H1 (cell line): ENCODE results near the gene PSMD5. TPM values are rescaled to one million over a fixed set of nuclear protein-coding genes. Genes with fewer than 3 reads are reported as not detected.

Experiments used
- CTCF ChIA-PET: fragments of 300-600 bp; sonication (Branson Sonifier 250); formaldehyde crosslinking; loops from one replicate; lab custom pipeline; 2021; ENCODE audit not compliant: partially characterized antibody; lab: Charles Lee
- POLR2A ChIA-PET: fragments of 300-600 bp; sonication (Branson Sonifier 250); formaldehyde crosslinking; loops from one replicate; lab custom pipeline; 2021; ENCODE audit warnings: inconsistent platforms; ENCODE audit not compliant: partially characterized antibody; lab: Charles Lee
- DNase-seq, 2 experiments: peaks; one replicate each; pipeline versions ENCODE4 v3.0.0 to v3.0.0-alpha.2; 2010 to 2022; ENCODE audit warnings: low spot score in 2 of 2, low read depth in 1 of 2, mixed read lengths in 1 of 2
- FAIRE-seq: peaks from 2 replicates; lab custom pipeline; 2011; peaks lifted over from hg19 to GRCh38; lab: Jason Lieb, UNC
- H2AFZ ChIP-seq: 2 replicates; pipeline ENCODE4 v1.8.1; 2012; ENCODE audit warnings: low read length, inconsistent platforms
- H2AK5ac ChIP-seq: 2 replicates; pipeline ENCODE4 v1.6.1; 2013; ENCODE audit warnings: low read depth, low read length
- H2BK120ac ChIP-seq: replicated peaks from 2 replicates; pipeline ENCODE3; 2013; ENCODE audit warnings: low read depth, low read length, inconsistent platforms
- H2BK12ac ChIP-seq: 2 replicates; pipeline ENCODE4 v1.6.1; 2013; ENCODE audit warnings: low read depth, low read length
- H2BK15ac ChIP-seq: 2 replicates; pipeline ENCODE4 v1.6.1; 2013; ENCODE audit warnings: low read length
- H2BK20ac ChIP-seq: 2 replicates; pipeline ENCODE4 v1.6.1; 2013; ENCODE audit warnings: low read length
- H2BK5ac ChIP-seq: 2 replicates; pipeline ENCODE4 v1.6.1; 2013; ENCODE audit warnings: low read depth, low read length
- H3K14ac ChIP-seq: 2 replicates; pipeline ENCODE4 v1.6.1; 2013; ENCODE audit warnings: inconsistent platforms; ENCODE audit not compliant: insufficient read length
- H3K18ac ChIP-seq: 2 replicates; pipeline ENCODE4 v1.6.1; 2013; ENCODE audit warnings: low read length; ENCODE audit errors: extremely low read depth
- H3K23ac ChIP-seq: 2 replicates; pipeline ENCODE4 v1.6.1; 2013; ENCODE audit warnings: inconsistent platforms; ENCODE audit not compliant: insufficient read length
- H3K23me2 ChIP-seq: 2 replicates; pipeline ENCODE4 v1.6.1; 2013; ENCODE audit warnings: low read depth, low read length
- H3K27ac ChIP-seq: 2 replicates; pipeline ENCODE4 v1.6.1; 2011; ENCODE audit warnings: low read depth, low read length, inconsistent platforms
- H3K27me3 ChIP-seq, 4 experiments: replicated peaks in 1 of 4; 1 replicate in 1 of 4; 2 replicates in 3 of 4; pipeline versions ENCODE4 v1.6.1 to v1.8.1; 2011 to 2013; ENCODE audit warnings: low read length in 3 of 4, mild to moderate bottlenecking in 3 of 4, inconsistent platforms in 2 of 4, mixed read lengths in 2 of 4, moderate library complexity in 1 of 4; ENCODE audit not compliant: control insufficient read depth in 3 of 4, insufficient read depth in 3 of 4; ENCODE audit errors: extremely low read depth in 1 of 4
- H3K36me3 ChIP-seq, 4 experiments: 2 replicates each; pipeline versions ENCODE4 v1.6.1 to v1.8.1; 2011 to 2013; ENCODE audit warnings: mild to moderate bottlenecking in 4 of 4, low read length in 3 of 4, moderate library complexity in 2 of 4, control low read depth in 1 of 4, inconsistent platforms in 1 of 4; ENCODE audit not compliant: insufficient read depth in 4 of 4, control insufficient read depth in 2 of 4
- H3K4ac ChIP-seq: replicated peaks from 2 replicates; pipeline ENCODE3; 2013; ENCODE audit warnings: low read length, low read depth, mixed read lengths, inconsistent platforms; ENCODE audit not compliant: insufficient read length
- H3K4me1 ChIP-seq, 4 experiments: replicated peaks in 1 of 4; 1 replicate in 1 of 4; 2 replicates in 3 of 4; pipeline versions ENCODE4 v1.6.1 to v1.8.1; 2011 to 2013; ENCODE audit warnings: low read length in 3 of 4, inconsistent platforms in 2 of 4, mixed read lengths in 1 of 4; ENCODE audit not compliant: insufficient read depth in 4 of 4, control insufficient read depth in 3 of 4
- H3K4me2 ChIP-seq, 2 experiments: 2 replicates each; pipeline versions ENCODE4 v1.6.1 to v1.8.1; 2011 to 2013; ENCODE audit warnings: low read depth in 2 of 2, low read length in 2 of 2, control low read depth in 1 of 2, inconsistent platforms in 1 of 2, mild to moderate bottlenecking in 1 of 2; ENCODE audit not compliant: insufficient read depth in 1 of 2
- H3K4me3 ChIP-seq, 4 experiments: fragments of 200-600, 300-600 bp in 1 of 4; sonication (generic), shearing (Covaris generic), sonication (Bioruptor Twin) in 1 of 4; 2 replicates each; pipeline versions ENCODE4 v1.5.1 to v1.8.1; 2011 to 2016; ENCODE audit warnings: low read length in 4 of 4, low read depth in 3 of 4, control low read depth in 2 of 4, inconsistent platforms in 2 of 4, mild to moderate bottlenecking in 2 of 4, mixed read lengths in 1 of 4, moderate library complexity in 1 of 4; ENCODE audit not compliant: insufficient read depth in 2 of 4; ENCODE audit errors: extremely low read depth in 1 of 4
- H3K56ac ChIP-seq: replicated peaks from 2 replicates; pipeline ENCODE3; 2013; ENCODE audit warnings: low read depth, mild to moderate bottlenecking, mixed read lengths, low read length, inconsistent platforms; ENCODE audit not compliant: insufficient read length
- H3K79me1 ChIP-seq: 2 replicates; pipeline ENCODE4 v1.6.1; 2013; ENCODE audit warnings: low read depth, low read length, control low read depth
- H3K79me2 ChIP-seq, 2 experiments: 2 replicates each; pipeline versions ENCODE4 v1.6.1 to v1.8.1; 2012 to 2013; ENCODE audit warnings: low read length in 2 of 2, mild to moderate bottlenecking in 2 of 2, inconsistent platforms in 1 of 2; ENCODE audit not compliant: insufficient read depth in 2 of 2, control insufficient read depth in 1 of 2
- H3K9ac ChIP-seq, 4 experiments: replicated peaks in 1 of 4; 1 replicate in 1 of 4; 2 replicates in 3 of 4; pipeline versions ENCODE4 v1.6.1 to v1.8.1; 2011 to 2013; ENCODE audit warnings: low read depth in 3 of 4, low read length in 3 of 4, control low read depth in 2 of 4, mild to moderate bottlenecking in 2 of 4, moderate library complexity in 2 of 4, inconsistent platforms in 1 of 4; ENCODE audit errors: extremely low read depth in 1 of 4
- H3K9me3 ChIP-seq, 2 experiments: 2 replicates each; pipeline versions ENCODE4 v1.6.1 to v1.8.1; 2012 to 2013; ENCODE audit warnings: mild to moderate bottlenecking in 2 of 2, moderate library complexity in 2 of 2, control low read depth in 1 of 2, inconsistent platforms in 1 of 2, low read depth in 1 of 2, low read length in 1 of 2, mixed read lengths in 1 of 2; ENCODE audit not compliant: insufficient read depth in 2 of 2
- H4K20me1 ChIP-seq, 2 experiments: replicated peaks in 1 of 2; 2 replicates each; pipeline versions ENCODE3 to v1.8.1; 2011 to 2013; ENCODE audit warnings: inconsistent platforms in 2 of 2, low read length in 2 of 2, mild to moderate bottlenecking in 1 of 2; ENCODE audit not compliant: insufficient read depth in 2 of 2, control insufficient read depth in 1 of 2
- H4K5ac ChIP-seq: 2 replicates; pipeline ENCODE4 v1.6.1; 2013; ENCODE audit warnings: low read length, low read depth, mixed read lengths, inconsistent platforms; ENCODE audit not compliant: insufficient read length
- H4K8ac ChIP-seq: 2 replicates; pipeline ENCODE4 v1.8.0; 2013; ENCODE audit warnings: mild to moderate bottlenecking, moderate library complexity, low read length, inconsistent platforms; ENCODE audit not compliant: insufficient read depth; ENCODE audit errors: extremely low read depth
- H4K91ac ChIP-seq: replicated peaks from 2 replicates; pipeline ENCODE3; 2013; ENCODE audit warnings: low read length, mixed read lengths, inconsistent platforms; ENCODE audit not compliant: insufficient read length
- BRCA1 ChIP-seq: IDR thresholded peaks from 2 replicates; pipeline ENCODE4 v1.6.1; 2012; ENCODE audit warnings: low read depth, low read length, improper control_type of control experiment
- CEBPB ChIP-seq: IDR thresholded peaks from 2 replicates; pipeline ENCODE4 v1.6.1; 2012; ENCODE audit warnings: low read depth, low read length
- HDAC2 ChIP-seq, 2 experiments: fragments of 300-600 bp in 1 of 2; sonication (generic) in 1 of 2; IDR thresholded peaks; 2 replicates each; pipeline ENCODE4 v1.6.1; 2011 to 2012; ENCODE audit warnings: low read depth in 2 of 2, low read length in 2 of 2, mild to moderate bottlenecking in 2 of 2, moderate library complexity in 2 of 2, borderline replicate concordance in 1 of 2, inconsistent platforms in 1 of 2
- HDAC6 ChIP-seq: IDR thresholded peaks from one replicate; pipeline ENCODE4 v1.7.1; 2012; ENCODE audit warnings: low read depth, mild to moderate bottlenecking, inconsistent platforms, low read length, moderate library complexity
- POLR2A ChIP-seq, 2 experiments: IDR thresholded peaks; 1 replicate in 1 of 2; 2 replicates in 1 of 2; pipeline ENCODE4 v1.6.1; 2011; ENCODE audit warnings: low read depth in 2 of 2, low read length in 2 of 2, mild to moderate bottlenecking in 2 of 2; ENCODE audit errors: control extremely low read depth in 1 of 2
- RAD21 ChIP-seq, 2 experiments: IDR thresholded peaks in 1 of 2; conservative IDR thresholded peaks in 1 of 2; 2 replicates each; pipeline ENCODE4 v1.6.1; 2011; ENCODE audit warnings: low read depth in 2 of 2, low read length in 2 of 2, improper control_type of control experiment in 1 of 2, inconsistent platforms in 1 of 2, mild to moderate bottlenecking in 1 of 2, moderate library complexity in 1 of 2
- RFX5 ChIP-seq: IDR thresholded peaks from 2 replicates; pipeline ENCODE4 v1.6.1; 2011; ENCODE audit warnings: low read depth, low read length, improper control_type of control experiment, borderline replicate concordance
- SIN3A ChIP-seq, 2 experiments: IDR thresholded peaks in 1 of 2; conservative IDR thresholded peaks in 1 of 2; 2 replicates each; pipeline ENCODE4 v1.6.1; 2011 to 2012; ENCODE audit warnings: low read length in 2 of 2, improper control_type of control experiment in 1 of 2, low read depth in 1 of 2, mild to moderate bottlenecking in 1 of 2
- SIRT6 ChIP-seq: IDR thresholded peaks from one replicate; pipeline ENCODE4 v1.7.1; 2012; ENCODE audit warnings: low read length, inconsistent platforms
- TAF7 ChIP-seq: optimal IDR thresholded peaks from 2 replicates; pipeline ENCODE3; 2011; ENCODE audit warnings: low read depth, mild to moderate bottlenecking, inconsistent platforms, low read length, moderate library complexity, borderline replicate concordance
- WGBS, 2 experiments: shearing (Covaris generic) in 1 of 2; methylation state at CpG; one replicate each; pipeline versions ENCODE4 v1.1.6 to v1.1.7; 2013 to 2015; ENCODE audit warnings: low lambda C conversion rate in 2 of 2, mixed read lengths in 2 of 2, inconsistent platforms in 1 of 2, low coverage in 1 of 2, missing lambda C conversion rate in 1 of 2; ENCODE audit not compliant: insufficient replicate concordance in 2 of 2, insufficient coverage in 1 of 2, insufficient read length in 1 of 2; ENCODE audit errors: extremely low coverage in 1 of 2, missing lambda C conversion rate in 1 of 2; 5-methylcytosine and 5-hydroxymethylcytosine counted together
- polyA plus RNA-seq, 7 experiments: library from polyadenylated mRNA; depleted of rRNA in 3 of 7; stranded (reverse) in 5 of 7; unstranded in 2 of 7; fragments of >200 nt in 5 of 7; fragments of 200-250 nt in 2 of 7; gene quantifications; 1 replicate in 5 of 7; 2 replicates in 1 of 7; 4 replicates in 1 of 7; pipeline versions ENCODE4 v1.2.1 to v1.2.3, GENCODE V29; 2011 to 2013; ENCODE audit warnings: missing spikeins in 2 of 7, mixed read lengths in 2 of 7
- total RNA-seq: library from RNA; stranded (reverse); fragmentation: NEBNext Ultra II Directional; extraction: Animal tissue kit (Norgen Biotek cat#: 25700); gene quantifications from 2 replicates; pipeline ENCODE4 v1.2.1, GENCODE V29; 2021

PSMD5 gene
- total and polyA plus RNA-seq, 2 of the 8 experiments (the other 6 are each of a cell fraction or from before 2014, with no cell fraction given) = 19.2 to 30.5 TPM

GRCh38 chr9:120815075-120815474 lies 27.6 kb downstream of the PSMD5 start:
- Histone ChIP-seq H2BK12ac (no peak overlapping the region), H3K56ac (no peak overlapping the region), H3K36me3 (peaks cover 0 to 33% (median 13%) of the 10 kb centered on the region in 4 experiments; a peak in 6 of 8 replicates), H3K9ac (no peak overlapping the region), H3K27ac (no peak overlapping the region), H2AK5ac (no peak overlapping the region), H2AFZ (no peak overlapping the region), H4K20me1 (no peaks in the 10 kb centered on the region), H3K4ac (no peak overlapping the region), H3K4me1 (no peaks in the 10 kb centered on the region), H4K5ac (no peak overlapping the region), H3K79me1 (no peaks in the 10 kb centered on the region), H2BK20ac (no peak overlapping the region), H2BK15ac (no peak overlapping the region), H3K14ac (no peak overlapping the region), H2BK5ac (no peak overlapping the region), H3K18ac (no peak overlapping the region), H4K91ac (no peak overlapping the region), H3K79me2 (no peaks in the 10 kb centered on the region), H3K4me2 (no peak overlapping the region), H3K9me3 (no peaks in the 10 kb centered on the region), H3K23me2 (0 out of 2 replicates have a peak, but pooled peaks cover 2% of the 10 kb centered on the region), H3K23ac (no peak overlapping the region), H3K27me3 (no peaks in the 10 kb centered on the region), H2BK120ac (no peak overlapping the region), H3K4me3 (no peak overlapping the region), H4K8ac (no peak overlapping the region)
- FAIRE-seq = no peak
- TF ChIP-seq TAF7 = no peak
- TF ChIP-seq HDAC6 = no peak
- no peak for TF ChIP-seq SIRT6
- no peak for TF ChIP-seq BRCA1
- TF ChIP-seq SIN3A (conservative IDR thresholded peaks at IDR 0.05 in 1 of 2, IDR thresholded peaks at IDR 0.05 in 1 of 2; ENCODE audit: low read depth in 1 of 2, low read length in 2 of 2) = no peak
- TF ChIP-seq HDAC2 (IDR thresholded peaks at IDR 0.05; ENCODE audit: borderline replicate concordance in 1 of 2, low read depth in 2 of 2, low read length in 2 of 2) = no peak
- TF ChIP-seq RFX5 = no peak
- no peak for TF ChIP-seq POLR2A (IDR thresholded peaks at IDR 0.05; ENCODE audit: control extremely low read depth in 1 of 2, low read depth in 2 of 2, low read length in 2 of 2)
- TF ChIP-seq RAD21 (IDR thresholded peaks at IDR 0.05 in 1 of 2, conservative IDR thresholded peaks at IDR 0.05 in 1 of 2; ENCODE audit: low read depth in 2 of 2, low read length in 2 of 2) = no peak
- no peak for TF ChIP-seq CEBPB
- ChIA-PET POLR2A (interaction anchor here (1.0 kb wide), 1 partner anchor 22 kb away, joined by 5 read pairs; the partner anchor contains the start of gene FBXW2), CTCF (no interaction called here)
- DNase-seq = no peak
- WGBS, 2 experiments = 94% methylated on average over 4 of the region's 4 CpGs; no CpG with 5 or more reads in 1 of the 2 experiments
